H9 (cell line): Measurements from ENCODE around the gene OR6B3. TPM values are rescaled to one million over a fixed set of nuclear protein-coding genes. Genes with fewer than 3 reads are reported as not detected.

ENCODE experiments used
- DNase-seq: peaks from one replicate; pipeline ENCODE4 v3.0.0-alpha.2; 2017
- H2AFZ ChIP-seq: one replicate; pipeline ENCODE4 v1.6.1; 2013; ENCODE audit warnings: mild to moderate bottlenecking, low read length, control low read depth, moderate library complexity
- H2AK5ac ChIP-seq: 2 replicates; pipeline ENCODE4 v1.6.1; 2013; ENCODE audit warnings: low read length, control low read depth, mixed read lengths; ENCODE audit not compliant: insufficient read length
- H2BK120ac ChIP-seq: one replicate; pipeline ENCODE4 v1.6.1; 2013; ENCODE audit warnings: low read depth, mild to moderate bottlenecking, low read length, control low read depth, inconsistent platforms; ENCODE audit not compliant: poor library complexity, severe bottlenecking
- H2BK12ac ChIP-seq: 2 replicates; pipeline ENCODE4 v1.6.1; 2013; ENCODE audit warnings: low read length, control low read depth, mixed read lengths, low read depth; ENCODE audit not compliant: insufficient read length
- H2BK15ac ChIP-seq: 2 replicates; pipeline ENCODE4 v1.6.1; 2013; ENCODE audit warnings: low read depth, low read length, control low read depth
- H2BK20ac ChIP-seq: one replicate; pipeline ENCODE4 v1.6.1; 2013; ENCODE audit warnings: low read depth, mild to moderate bottlenecking, low read length, control low read depth, inconsistent platforms; ENCODE audit not compliant: poor library complexity, severe bottlenecking
- H2BK5ac ChIP-seq: 2 replicates; pipeline ENCODE4 v1.6.1; 2013; ENCODE audit warnings: low read length, control low read depth, mixed read lengths; ENCODE audit not compliant: insufficient read length
- H3K14ac ChIP-seq: 2 replicates; pipeline ENCODE4 v1.6.1; 2013; ENCODE audit warnings: low read length, control low read depth; ENCODE audit not compliant: insufficient read depth
- H3K18ac ChIP-seq: 2 replicates; pipeline ENCODE4 v1.6.1; 2013; ENCODE audit warnings: low read depth, mild to moderate bottlenecking, mixed read lengths, low read length, control low read depth; ENCODE audit not compliant: insufficient read length
- H3K23ac ChIP-seq: 2 replicates; pipeline ENCODE4 v1.6.1; 2013; ENCODE audit warnings: low read length, control low read depth, mixed read lengths, low read depth; ENCODE audit not compliant: insufficient read length
- H3K23me2 ChIP-seq: 2 replicates; pipeline ENCODE4 v1.6.1; 2013; ENCODE audit warnings: low read depth, mild to moderate bottlenecking, mixed read lengths, low read length, control low read depth; ENCODE audit not compliant: insufficient read length, poor library complexity, severe bottlenecking
- H3K27ac ChIP-seq: 2 replicates; pipeline ENCODE4 v1.5.1; 2013; ENCODE audit warnings: low read length, control low read depth, mixed read lengths, low read depth; ENCODE audit not compliant: insufficient read length
- H3K27me3 ChIP-seq: 2 replicates; pipeline ENCODE4 v1.6.1; 2013; ENCODE audit warnings: low read length, control low read depth, inconsistent platforms; ENCODE audit not compliant: insufficient read depth
- H3K4ac ChIP-seq: 2 replicates; pipeline ENCODE4 v1.6.1; 2013; ENCODE audit warnings: low read depth, mild to moderate bottlenecking, control low read depth, inconsistent platforms, low read length, moderate library complexity
- H3K4me1 ChIP-seq: 2 replicates; pipeline ENCODE4 v1.6.1; 2013; ENCODE audit warnings: low read length, control low read depth, inconsistent platforms; ENCODE audit not compliant: insufficient read depth
- H3K4me2 ChIP-seq: 2 replicates; pipeline ENCODE4 v1.6.1; 2013; ENCODE audit warnings: low read length, control low read depth, mixed read lengths; ENCODE audit not compliant: insufficient read length, insufficient read depth
- H3K56ac ChIP-seq: 2 replicates; pipeline ENCODE4 v1.6.1; 2013; ENCODE audit warnings: low read depth, mild to moderate bottlenecking, mixed read lengths, low read length, control low read depth; ENCODE audit not compliant: insufficient read length
- H3K79me1 ChIP-seq: 2 replicates; pipeline ENCODE4 v1.6.1; 2013; ENCODE audit warnings: low read depth, mild to moderate bottlenecking, moderate library complexity, low read length, control low read depth, inconsistent platforms; ENCODE audit not compliant: insufficient read depth, poor library complexity, severe bottlenecking
- H3K79me2 ChIP-seq: 2 replicates; pipeline ENCODE4 v1.6.1; 2013; ENCODE audit warnings: low read length, control low read depth, inconsistent platforms; ENCODE audit not compliant: insufficient read depth
- H3K9ac ChIP-seq: 2 replicates; pipeline ENCODE4 v1.6.1; 2013; ENCODE audit warnings: low read length, control low read depth, mixed read lengths; ENCODE audit not compliant: insufficient read length; ENCODE audit errors: extremely low read depth
- H3K9me3 ChIP-seq: one replicate; pipeline ENCODE4 v1.6.1; 2013; ENCODE audit warnings: low read depth, low read length, inconsistent platforms; ENCODE audit not compliant: control insufficient read depth
- H3T11ph ChIP-seq: one replicate; pipeline ENCODE4 v1.6.1; 2013; ENCODE audit warnings: mild to moderate bottlenecking, low read length, control low read depth, inconsistent platforms
- H4K20me1 ChIP-seq: one replicate; pipeline ENCODE4 v1.6.1; 2013; ENCODE audit not compliant: control insufficient read depth, insufficient read length, insufficient read depth
- H4K5ac ChIP-seq: 2 replicates; pipeline ENCODE4 v1.6.1; 2013; ENCODE audit warnings: low read depth, mild to moderate bottlenecking, mixed read lengths, low read length, control low read depth; ENCODE audit not compliant: insufficient read length
- H4K8ac ChIP-seq: replicated peaks from 2 replicates; pipeline ENCODE4 v1.6.1; 2013; ENCODE audit warnings: low read length, control low read depth, mixed read lengths, low read depth; ENCODE audit not compliant: insufficient read length
- H4K91ac ChIP-seq: 2 replicates; pipeline ENCODE4 v1.6.1; 2013; ENCODE audit warnings: low read depth, mild to moderate bottlenecking, moderate library complexity, mixed read lengths, low read length, control low read depth; ENCODE audit not compliant: insufficient read length
- H3K27ac Mint-ChIP-seq, 3 experiments: 2 replicates in 2 of 3; 3 replicates in 1 of 3; pipeline ENCODE4 v1.8.0; 2020 to 2021; ENCODE audit warnings: mixed read lengths in 3 of 3, mild to moderate bottlenecking in 1 of 3, moderate library complexity in 1 of 3
- H3K27me3 Mint-ChIP-seq: 2 replicates; pipeline ENCODE4 v1.8.0; 2021; ENCODE audit warnings: low read depth, mild to moderate bottlenecking, moderate library complexity, mixed read lengths
- H3K36me3 Mint-ChIP-seq, 3 experiments: 2 replicates in 2 of 3; 3 replicates in 1 of 3; pipeline ENCODE4 v1.8.0; 2020 to 2021; ENCODE audit warnings: low read depth in 3 of 3, mixed read lengths in 3 of 3; ENCODE audit not compliant: insufficient read depth in 1 of 3
- H3K4me1 Mint-ChIP-seq, 2 experiments: 2 replicates each; pipeline ENCODE4 v1.8.0; 2020; ENCODE audit warnings: mixed read lengths in 2 of 2
- H3K4me3 Mint-ChIP-seq, 2 experiments: 2 replicates in 1 of 2; 3 replicates in 1 of 2; pipeline ENCODE4 v1.8.0; 2020 to 2021; ENCODE audit warnings: mild to moderate bottlenecking in 2 of 2, mixed read lengths in 2 of 2, moderate library complexity in 1 of 2
- H3K9me3 Mint-ChIP-seq, 2 experiments: 2 replicates in 1 of 2; 3 replicates in 1 of 2; pipeline ENCODE4 v1.8.0; 2020; ENCODE audit warnings: mild to moderate bottlenecking in 2 of 2, mixed read lengths in 2 of 2, moderate library complexity in 1 of 2
- WGBS: extraction: QIAGEN DNeasy Blood & Tissue Kit; methylation state at CpG from one replicate; pipeline ENCODE4 v1.1.7; 2013; ENCODE audit warnings: missing lambda C conversion rate, low lambda C conversion rate, mixed read lengths; ENCODE audit not compliant: insufficient read length; ENCODE audit errors: extremely low coverage; 5-methylcytosine and 5-hydroxymethylcytosine counted together
- total RNA-seq: library from RNA; stranded (reverse); gene quantifications from 2 replicates; pipeline ENCODE4 v1.2.1, GENCODE V29; 2021
- TF ChIP-seq, protein P1 (sequence below): fragments of 200-600 bp; sonication (generic); conservative IDR thresholded peaks from 3 replicates; pipeline ENCODE4 v1.8.0; 2021; ENCODE audit warnings: antibody characterized with exemption, mild to moderate bottlenecking

The OR6B3 gene
- total RNA-seq, 1 experiment from 2014 or later: not detected

DNA sequence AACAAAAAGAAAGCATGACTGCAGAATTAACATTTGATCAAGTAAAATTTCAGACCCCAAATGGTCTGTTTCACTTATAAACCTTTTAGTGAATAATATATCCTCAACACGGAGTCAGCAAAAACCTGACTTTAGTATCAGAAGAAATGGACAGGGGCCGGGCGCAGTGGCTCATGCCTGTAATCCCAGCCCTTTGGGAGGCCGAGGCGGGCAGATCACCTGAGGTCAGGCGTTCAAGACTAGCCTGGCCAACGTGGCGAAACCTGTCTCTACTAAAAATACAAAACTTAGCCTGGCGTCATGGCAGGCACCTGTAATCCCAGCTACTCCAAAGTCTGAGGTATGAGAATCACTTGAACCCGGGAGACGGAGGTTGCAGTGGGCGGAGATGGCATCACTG lies 3.0 kb downstream of the OR6B3 start:
- Histone ChIP-seq H3K4me1 (no peaks in the 10 kb centered on the region), H3K9me3 (no peaks in the 10 kb centered on the region), H2BK15ac (no peak overlapping the region), H3K23ac (no peak overlapping the region), H2AK5ac (no peak overlapping the region), H3K27me3 (peaks cover 2% of the 10 kb centered on the region; the same call in 1 of the 2 replicates), H2BK120ac (no peak overlapping the region), H3K56ac (no peak overlapping the region), H2BK20ac (no peak overlapping the region), H3K79me2 (no peaks in the 10 kb centered on the region), H3K9ac (no peak overlapping the region), H4K20me1 (no peaks in the 10 kb centered on the region), H3K79me1 (no peaks in the 10 kb centered on the region), H3T11ph (no peak overlapping the region), H3K27ac (no peak overlapping the region), H4K91ac (no peak overlapping the region), H3K18ac (no peak overlapping the region), H3K4me2 (no peak overlapping the region), H4K8ac (no peak overlapping the region), H4K5ac (no peak overlapping the region), H2AFZ (no peak overlapping the region), H3K14ac (no peak overlapping the region), H3K4ac (no peak overlapping the region), H3K23me2 (no peaks in the 10 kb centered on the region), H2BK12ac (no peak overlapping the region), H2BK5ac (no peak overlapping the region)
- DNase-seq: no peak
- WGBS: no CpG with 5 or more reads among the region's 12 CpGs
- Mint-ChIP-seq H3K9me3 (no peaks in the 10 kb centered on the region), H3K4me3 (no peak overlapping the region), H3K27me3 (peaks cover 43% of the 10 kb centered on the region), H3K4me1 (peaks cover 0 to 3% of the 10 kb centered on the region in 2 experiments; a peak in 2 of 4 replicates), H3K36me3 (no peaks in the 10 kb centered on the region; a peak in 1 of 7 replicates), H3K27ac (no peak overlapping the region)
- TF ChIP-seq, protein P1, sequence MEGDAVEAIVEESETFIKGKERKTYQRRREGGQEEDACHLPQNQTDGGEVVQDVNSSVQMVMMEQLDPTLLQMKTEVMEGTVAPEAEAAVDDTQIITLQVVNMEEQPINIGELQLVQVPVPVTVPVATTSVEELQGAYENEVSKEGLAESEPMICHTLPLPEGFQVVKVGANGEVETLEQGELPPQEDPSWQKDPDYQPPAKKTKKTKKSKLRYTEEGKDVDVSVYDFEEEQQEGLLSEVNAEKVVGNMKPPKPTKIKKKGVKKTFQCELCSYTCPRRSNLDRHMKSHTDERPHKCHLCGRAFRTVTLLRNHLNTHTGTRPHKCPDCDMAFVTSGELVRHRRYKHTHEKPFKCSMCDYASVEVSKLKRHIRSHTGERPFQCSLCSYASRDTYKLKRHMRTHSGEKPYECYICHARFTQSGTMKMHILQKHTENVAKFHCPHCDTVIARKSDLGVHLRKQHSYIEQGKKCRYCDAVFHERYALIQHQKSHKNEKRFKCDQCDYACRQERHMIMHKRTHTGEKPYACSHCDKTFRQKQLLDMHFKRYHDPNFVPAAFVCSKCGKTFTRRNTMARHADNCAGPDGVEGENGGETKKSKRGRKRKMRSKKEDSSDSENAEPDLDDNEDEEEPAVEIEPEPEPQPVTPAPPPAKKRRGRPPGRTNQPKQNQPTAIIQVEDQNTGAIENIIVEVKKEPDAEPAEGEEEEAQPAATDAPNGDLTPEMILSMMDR: no peak
